GM12865 (cell line): ENCODE results near the gene TMEM217.
"Not testable (repeated sequence)": the region's sequence is repeated elsewhere in the genome, so short reads cannot be mapped to it uniquely, and the experiment has no call there.

Source experiments
- DNase-seq: peaks from one replicate; pipeline ENCODE4 v3.0.0; 2010; ENCODE audit warnings: low read depth
- H3K4me3 ChIP-seq: 2 replicates; pipeline ENCODE4 v1.5.1; 2011; ENCODE audit warnings: mild to moderate bottlenecking, low read depth, low read length, control low read depth
- TF ChIP-seq, protein P1 (sequence below): IDR thresholded peaks from 2 replicates; pipeline ENCODE4 v1.5.1; 2011; ENCODE audit warnings: low read length, control low read depth, low read depth, inconsistent platforms; ENCODE audit not compliant: insufficient read depth; ENCODE audit errors: missing control alignments

The TMEM217 gene

DNA sequence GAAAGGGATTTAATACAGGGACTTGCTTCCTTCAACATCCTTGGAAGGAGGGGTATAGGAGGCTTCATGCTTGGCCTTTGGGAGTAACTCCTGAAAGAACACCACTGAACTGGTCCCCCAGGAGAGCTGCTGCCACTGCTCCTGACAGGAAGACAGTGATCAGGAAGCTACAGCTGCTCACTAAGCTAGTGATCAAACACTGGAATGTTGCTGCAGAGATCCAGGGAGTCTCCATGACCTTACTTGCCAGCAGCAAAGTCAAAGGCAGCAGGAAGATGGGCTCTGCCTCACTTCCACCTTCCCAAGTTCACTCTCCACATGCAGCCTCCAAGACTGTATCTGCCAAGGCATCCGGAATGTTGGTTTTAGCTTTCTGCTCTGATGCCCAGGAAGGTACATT lies 56.2 kb downstream of the TMEM217 start:
- no peak for DNase-seq
- TF ChIP-seq, protein P1, sequence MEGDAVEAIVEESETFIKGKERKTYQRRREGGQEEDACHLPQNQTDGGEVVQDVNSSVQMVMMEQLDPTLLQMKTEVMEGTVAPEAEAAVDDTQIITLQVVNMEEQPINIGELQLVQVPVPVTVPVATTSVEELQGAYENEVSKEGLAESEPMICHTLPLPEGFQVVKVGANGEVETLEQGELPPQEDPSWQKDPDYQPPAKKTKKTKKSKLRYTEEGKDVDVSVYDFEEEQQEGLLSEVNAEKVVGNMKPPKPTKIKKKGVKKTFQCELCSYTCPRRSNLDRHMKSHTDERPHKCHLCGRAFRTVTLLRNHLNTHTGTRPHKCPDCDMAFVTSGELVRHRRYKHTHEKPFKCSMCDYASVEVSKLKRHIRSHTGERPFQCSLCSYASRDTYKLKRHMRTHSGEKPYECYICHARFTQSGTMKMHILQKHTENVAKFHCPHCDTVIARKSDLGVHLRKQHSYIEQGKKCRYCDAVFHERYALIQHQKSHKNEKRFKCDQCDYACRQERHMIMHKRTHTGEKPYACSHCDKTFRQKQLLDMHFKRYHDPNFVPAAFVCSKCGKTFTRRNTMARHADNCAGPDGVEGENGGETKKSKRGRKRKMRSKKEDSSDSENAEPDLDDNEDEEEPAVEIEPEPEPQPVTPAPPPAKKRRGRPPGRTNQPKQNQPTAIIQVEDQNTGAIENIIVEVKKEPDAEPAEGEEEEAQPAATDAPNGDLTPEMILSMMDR, result no peak

GRCh38 chr6:37200085-37200484 lies 57.9 kb downstream of the TMEM217 start:
- TF ChIP-seq, protein P1, result no peak
- H3K4me3 ChIP-seq, result no peak overlapping the region
- no peak for DNase-seq

More for the DNA sequence above, 56.2 kb downstream of the TMEM217 start:
- no peak overlapping the region for H3K4me3 ChIP-seq

GRCh38 chr6:37196451-37196850 lies 61.5 kb downstream of the TMEM217 start:
- not testable (repeated sequence) for DNase-seq, H3K4me3 ChIP-seq

DNA sequence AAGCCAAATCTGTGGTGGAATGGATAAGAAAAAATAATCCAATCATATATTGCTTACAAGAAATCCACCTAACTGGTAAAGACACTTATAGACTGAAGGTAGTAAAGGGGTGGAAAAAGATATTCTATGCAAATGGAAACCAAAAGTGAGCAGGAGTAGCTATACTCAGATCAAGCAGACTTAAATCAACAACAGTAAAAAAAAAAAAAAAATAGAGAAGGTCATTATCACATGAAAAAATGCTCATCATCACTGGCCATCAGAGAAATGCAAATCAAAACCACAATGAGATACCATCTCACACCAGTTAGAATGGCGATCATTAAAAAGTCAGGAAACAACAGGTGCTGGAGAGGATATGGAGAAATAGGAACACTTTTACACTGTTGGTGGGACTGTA lies 63.1 kb downstream of the TMEM217 start:
- not testable (repeated sequence) for DNase-seq, H3K4me3 ChIP-seq

- TF ChIP-seq, protein P1, result no peak
- no peak overlapping the region for H3K4me3 ChIP-seq
- no peak for DNase-seq
These were observed 65.3 kb downstream of the TMEM217 start for GRCh38 chr6:37192666-37193065.

- no peak for DNase-seq
- TF ChIP-seq, protein P1, result no peak
- H3K4me3 ChIP-seq, result no peak overlapping the region
These were observed 67.8 kb downstream of the TMEM217 start for GRCh38 chr6:37190159-37190535.

- no peak for DNase-seq
- TF ChIP-seq, protein P1, result no peak
- no peak overlapping the region for H3K4me3 ChIP-seq
These were observed 68.9 kb downstream of the TMEM217 start for GRCh38 chr6:37188962-37189510.

DNA sequence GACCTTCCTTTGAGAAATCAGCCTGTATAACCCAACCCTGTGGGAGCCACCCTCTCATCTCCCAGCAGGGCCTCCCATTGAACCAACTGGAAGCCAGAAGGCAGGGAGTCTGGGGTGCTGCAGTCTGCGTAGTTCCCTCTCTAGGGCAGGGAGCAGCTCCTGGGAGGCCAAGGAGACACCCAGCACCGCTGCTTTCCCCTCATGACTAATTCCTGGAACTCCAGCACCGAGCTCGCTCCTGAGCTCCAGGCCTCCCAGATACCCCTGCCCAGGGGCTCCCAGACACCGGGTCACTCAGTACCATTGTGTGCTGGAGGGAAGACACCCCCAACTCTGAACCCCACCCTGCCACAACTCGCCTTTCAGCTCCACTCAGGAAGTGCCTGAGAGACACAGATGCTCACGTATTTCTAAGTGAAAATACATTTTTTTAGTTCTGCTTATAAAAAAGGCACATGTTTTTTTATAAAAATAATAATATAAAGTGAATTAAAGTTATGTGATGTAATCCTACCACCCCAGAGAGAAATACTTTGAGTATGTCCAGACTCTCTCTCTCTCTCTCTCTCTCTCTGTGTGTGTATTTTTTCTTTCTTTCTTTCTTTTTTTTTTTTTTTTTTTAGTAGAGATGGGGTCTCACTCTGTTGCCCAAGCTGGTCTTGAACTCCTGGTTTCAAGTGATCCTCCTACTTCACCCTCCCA lies 70.5 kb downstream of the TMEM217 start:
- no peak overlapping the region for H3K4me3 ChIP-seq
- TF ChIP-seq, protein P1, result no peak
- no peak for DNase-seq

DNA sequence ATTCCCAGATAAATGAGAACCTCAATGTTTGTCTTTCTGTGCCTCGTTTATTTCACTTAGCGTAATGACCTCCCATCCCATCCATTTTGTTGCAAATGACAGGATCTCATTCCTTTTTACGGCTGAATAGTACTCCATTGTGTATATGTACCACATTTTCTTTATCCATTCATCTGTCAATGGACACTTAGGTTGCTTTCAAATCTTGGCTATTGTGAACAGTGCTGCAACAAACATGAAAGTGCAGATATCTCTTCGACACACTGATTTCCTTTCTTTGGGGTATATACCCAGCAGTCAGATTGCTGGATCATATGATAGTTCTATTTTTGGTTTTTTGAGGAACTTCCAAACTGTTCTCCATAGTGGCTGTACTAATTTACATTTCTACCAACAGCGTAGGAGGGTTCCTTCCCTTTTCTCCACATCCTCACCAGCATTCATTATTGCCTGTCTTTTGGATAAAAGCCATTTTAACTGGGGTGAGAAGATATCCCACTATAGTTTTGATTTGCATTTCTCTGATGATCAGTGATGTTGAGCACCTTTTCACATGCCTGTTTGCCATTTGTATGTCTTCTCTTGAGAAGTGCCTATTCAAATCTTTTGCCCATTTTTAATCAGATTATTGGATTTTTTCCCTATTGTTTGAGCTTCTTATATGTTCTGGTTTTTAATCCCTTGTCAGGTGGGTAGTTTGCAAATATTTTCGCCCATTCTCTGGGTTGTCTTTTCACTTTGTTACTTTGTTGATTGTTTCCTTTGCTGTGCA lies 71.8 kb downstream of the TMEM217 start:
- H3K4me3 ChIP-seq, DNase-seq: not testable (repeated sequence)
